ENCODE results near the gene TMEM158. TPM values are rescaled to one million over a fixed set of nuclear protein-coding genes. Genes with fewer than 3 reads are reported as not detected.
A peak's percentile ranks its signal among the peaks of the same experiment; 100 is the strongest.

The TMEM158 gene
- total RNA-seq, 1 experiment from 2014 or later, result 25.8 TPM

DNA sequence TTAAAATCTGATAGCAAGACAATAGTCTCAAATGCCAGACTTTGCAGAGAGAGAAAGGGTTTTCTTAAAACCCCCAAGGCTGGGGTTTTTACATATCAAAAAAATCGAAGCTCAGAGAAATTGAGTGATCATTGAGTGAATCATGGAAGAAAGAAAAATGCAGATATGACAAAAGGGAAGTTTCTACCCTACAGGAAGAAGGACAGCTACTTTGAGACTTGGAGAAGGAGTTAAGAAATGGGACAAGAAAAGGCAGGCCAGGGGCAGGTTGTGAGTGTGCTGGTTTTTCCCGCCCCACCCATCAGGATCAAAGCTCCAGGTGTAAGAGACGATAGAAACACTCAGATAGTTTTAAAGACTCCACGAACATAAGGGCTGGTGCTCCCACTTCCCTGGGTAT is 18.6 kb downstream of the TMEM158 start:
- H2AFZ ChIP-seq (ENCODE audit: low read depth, low read length, poor library complexity, severe bottlenecking), result no peak overlapping the region
- ATAC-seq, result no peak
- ChIA-PET POLR2A (interaction anchor here (1.4 kb wide), 1 partner anchor 72 kb away, joined by 4 read pairs; no protein-coding TSS in a partner anchor), CTCF (interaction anchor here (5.7 kb wide), 1 partner anchor 165 kb away, joined by 94 read pairs; no protein-coding TSS in a partner anchor), RAD21 (ENCODE audit: low non-redundant PET in 1 of 2, low total read pairs in 2 of 2, uncharacterized antibody in 2 of 2, unreplicated experiment in 2 of 2) (no interaction called here)
- H3K4me2 ChIP-seq (ENCODE audit: low read length), result no peak overlapping the region
- H3K4me1 ChIP-seq (ENCODE audit: control insufficient read depth in 1 of 2, insufficient read depth in 2 of 2, low read length in 2 of 2), result peaks cover 5 to 32% of the 10 kb centered on the region in 2 experiments; a peak in 3 of 4 replicates
- H3K36me3 ChIP-seq (ENCODE audit: control insufficient read depth in 1 of 2, insufficient read depth in 2 of 2, low read length in 2 of 2), result no peaks in the 10 kb centered on the region
- H3K9me3 ChIP-seq (ENCODE audit: control insufficient read depth in 1 of 2, insufficient read depth in 1 of 2, low read depth in 1 of 2, low read length in 2 of 2), result no peaks in the 10 kb centered on the region
- TF ChIP-seq EGR1 (IDR thresholded peaks at IDR 0.05; ENCODE audit: low read depth), result no peak
- TF ChIP-seq JUND (IDR thresholded peaks at IDR 0.05), result no peak
- no peak overlapping the region for H3K27ac ChIP-seq (ENCODE audit: low read depth, low read length)
- no peaks in the 10 kb centered on the region for H4K20me1 ChIP-seq (ENCODE audit: insufficient read depth)
- H3K9me2 ChIP-seq (ENCODE audit: insufficient read depth), result no peaks in the 10 kb centered on the region
- no peaks in the 10 kb centered on the region for H3K79me2 ChIP-seq (ENCODE audit: insufficient read depth, low read length)
- no peak overlapping the region for H3K9ac ChIP-seq (ENCODE audit: low read length)
- no peak for DNase-seq (ENCODE audit: low read depth, low spot score)
- no peaks in the 10 kb centered on the region for H3K27me3 ChIP-seq (ENCODE audit: insufficient read depth, low read length)
- BruUV-seq (replicated peaks), result no TSS peak
- intact Hi-C loops (cut with micrococcal nuclease), result no loop called here
- no peak overlapping the region for H3K4me3 ChIP-seq (replicated peaks in 1 of 2; ENCODE audit: low read depth in 1 of 2, low read length in 2 of 2)

GRCh38 chr3:45205126-45205525 is 21.0 kb downstream of the TMEM158 start:
- H2AFZ ChIP-seq (ENCODE audit: low read depth, low read length, poor library complexity, severe bottlenecking), result peak overlapping the region; percentile 19
- no peaks in the 10 kb centered on the region for H3K79me2 ChIP-seq (ENCODE audit: insufficient read depth, low read length)
- POLR2A ChIA-PET, result interaction anchor here (0.5 to 1.3 kb wide), 4 partner anchors 19 to 70 kb away, joined by 3 to 4 read pairs (median 3); no protein-coding TSS in a partner anchor
- no peaks in the 10 kb centered on the region for H3K36me3 ChIP-seq (ENCODE audit: control insufficient read depth in 1 of 2, insufficient read depth in 2 of 2, low read length in 2 of 2)
- CTCF ChIA-PET, result interaction anchor here (1.1 to 2.9 kb wide), 2 partner anchors 126 to 165 kb away, joined by 3 to 19 read pairs; no protein-coding TSS in a partner anchor
- no TSS peak for BruUV-seq (replicated peaks)
- peaks cover 8 to 33% of the 10 kb centered on the region in 2 experiments for H3K4me1 ChIP-seq (ENCODE audit: control insufficient read depth in 1 of 2, insufficient read depth in 2 of 2, low read length in 2 of 2)
- RAD21 ChIA-PET (ENCODE audit: low non-redundant PET in 1 of 2, low total read pairs in 2 of 2, uncharacterized antibody in 2 of 2, unreplicated experiment in 2 of 2), result no interaction called here
- H3K9me2 ChIP-seq (ENCODE audit: insufficient read depth), result no peaks in the 10 kb centered on the region
- H3K27me3 ChIP-seq (ENCODE audit: insufficient read depth, low read length), result no peaks in the 10 kb centered on the region
- intact Hi-C loops (cut with micrococcal nuclease), result no loop called here
- no peaks in the 10 kb centered on the region for H3K9me3 ChIP-seq (ENCODE audit: control insufficient read depth in 1 of 2, insufficient read depth in 1 of 2, low read depth in 1 of 2, low read length in 2 of 2)
- H3K9ac ChIP-seq (ENCODE audit: low read length), result no peak overlapping the region
- ATAC-seq (no peak), DNase-seq (ENCODE audit: low read depth, low spot score) (no peak)
- H3K27ac ChIP-seq (ENCODE audit: low read depth, low read length), result no peak overlapping the region
- H3K4me3 ChIP-seq (replicated peaks in 1 of 2; ENCODE audit: low read depth in 1 of 2, low read length in 2 of 2), result no peak overlapping the region
- no peak overlapping the region for H3K4me2 ChIP-seq (ENCODE audit: low read length)
- H4K20me1 ChIP-seq (ENCODE audit: insufficient read depth), result no peaks in the 10 kb centered on the region
- TF ChIP-seq EGR1 (IDR thresholded peaks at IDR 0.05; ENCODE audit: low read depth) (no peak), CTCF (IDR thresholded peaks at IDR 0.05 in 2 of 3, conservative IDR thresholded peaks at IDR 0.05 in 1 of 3; ENCODE audit: borderline replicate concordance in 1 of 3, insufficient read depth in 1 of 3, low read depth in 2 of 3, low read length in 2 of 3) (no peak), EZH2 (IDR thresholded peaks at IDR 0.05) (no peak), YY1 (IDR thresholded peaks at IDR 0.05; ENCODE audit: extremely low read depth, insufficient replicate concordance, low read depth, low read length) (no peak), RAD21 (IDR thresholded peaks at IDR 0.05; ENCODE audit: low read depth) (no peak), POLR2A (IDR thresholded peaks at IDR 0.05; ENCODE audit: borderline replicate concordance, extremely low read depth, insufficient read depth, insufficient read length) (no peak), SIN3A (IDR thresholded peaks at IDR 0.05; ENCODE audit: low read depth) (no peak), SRF (IDR thresholded peaks at IDR 0.05; ENCODE audit: low read depth) (no peak), POLR2AphosphoS5 (IDR thresholded peaks at IDR 0.05; ENCODE audit: low read depth, low read length) (no peak)
- TF ChIP-seq, protein P1, sequence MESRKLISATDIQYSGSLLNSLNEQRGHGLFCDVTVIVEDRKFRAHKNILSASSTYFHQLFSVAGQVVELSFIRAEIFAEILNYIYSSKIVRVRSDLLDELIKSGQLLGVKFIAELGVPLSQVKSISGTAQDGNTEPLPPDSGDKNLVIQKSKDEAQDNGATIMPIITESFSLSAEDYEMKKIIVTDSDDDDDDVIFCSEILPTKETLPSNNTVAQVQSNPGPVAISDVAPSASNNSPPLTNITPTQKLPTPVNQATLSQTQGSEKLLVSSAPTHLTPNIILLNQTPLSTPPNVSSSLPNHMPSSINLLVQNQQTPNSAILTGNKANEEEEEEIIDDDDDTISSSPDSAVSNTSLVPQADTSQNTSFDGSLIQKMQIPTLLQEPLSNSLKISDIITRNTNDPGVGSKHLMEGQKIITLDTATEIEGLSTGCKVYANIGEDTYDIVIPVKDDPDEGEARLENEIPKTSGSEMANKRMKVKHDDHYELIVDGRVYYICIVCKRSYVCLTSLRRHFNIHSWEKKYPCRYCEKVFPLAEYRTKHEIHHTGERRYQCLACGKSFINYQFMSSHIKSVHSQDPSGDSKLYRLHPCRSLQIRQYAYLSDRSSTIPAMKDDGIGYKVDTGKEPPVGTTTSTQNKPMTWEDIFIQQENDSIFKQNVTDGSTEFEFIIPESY (IDR thresholded peaks at IDR 0.05; ENCODE audit: extremely low read depth, insufficient replicate concordance, low read length), result no peak
- TF ChIP-seq, protein P2, sequence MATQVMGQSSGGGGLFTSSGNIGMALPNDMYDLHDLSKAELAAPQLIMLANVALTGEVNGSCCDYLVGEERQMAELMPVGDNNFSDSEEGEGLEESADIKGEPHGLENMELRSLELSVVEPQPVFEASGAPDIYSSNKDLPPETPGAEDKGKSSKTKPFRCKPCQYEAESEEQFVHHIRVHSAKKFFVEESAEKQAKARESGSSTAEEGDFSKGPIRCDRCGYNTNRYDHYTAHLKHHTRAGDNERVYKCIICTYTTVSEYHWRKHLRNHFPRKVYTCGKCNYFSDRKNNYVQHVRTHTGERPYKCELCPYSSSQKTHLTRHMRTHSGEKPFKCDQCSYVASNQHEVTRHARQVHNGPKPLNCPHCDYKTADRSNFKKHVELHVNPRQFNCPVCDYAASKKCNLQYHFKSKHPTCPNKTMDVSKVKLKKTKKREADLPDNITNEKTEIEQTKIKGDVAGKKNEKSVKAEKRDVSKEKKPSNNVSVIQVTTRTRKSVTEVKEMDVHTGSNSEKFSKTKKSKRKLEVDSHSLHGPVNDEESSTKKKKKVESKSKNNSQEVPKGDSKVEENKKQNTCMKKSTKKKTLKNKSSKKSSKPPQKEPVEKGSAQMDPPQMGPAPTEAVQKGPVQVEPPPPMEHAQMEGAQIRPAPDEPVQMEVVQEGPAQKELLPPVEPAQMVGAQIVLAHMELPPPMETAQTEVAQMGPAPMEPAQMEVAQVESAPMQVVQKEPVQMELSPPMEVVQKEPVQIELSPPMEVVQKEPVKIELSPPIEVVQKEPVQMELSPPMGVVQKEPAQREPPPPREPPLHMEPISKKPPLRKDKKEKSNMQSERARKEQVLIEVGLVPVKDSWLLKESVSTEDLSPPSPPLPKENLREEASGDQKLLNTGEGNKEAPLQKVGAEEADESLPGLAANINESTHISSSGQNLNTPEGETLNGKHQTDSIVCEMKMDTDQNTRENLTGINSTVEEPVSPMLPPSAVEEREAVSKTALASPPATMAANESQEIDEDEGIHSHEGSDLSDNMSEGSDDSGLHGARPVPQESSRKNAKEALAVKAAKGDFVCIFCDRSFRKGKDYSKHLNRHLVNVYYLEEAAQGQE (IDR thresholded peaks at IDR 0.05; ENCODE audit: low read depth), result no peak

Measured in HCT116 (cell line).